GM20000 (cell line): ENCODE results near the gene PORCN.
"Not testable (repeated sequence)": the region's sequence is repeated elsewhere in the genome, so short reads cannot be mapped to it uniquely, and the experiment has no call there.

Experiments
- DNase-seq: peaks from one replicate; pipeline ENCODE4 v3.0.0; 2012; ENCODE audit warnings: low spot score
- TF ChIP-seq, protein P1 (sequence below): IDR thresholded peaks from 2 replicates; pipeline ENCODE4 v1.5.1; 2012; ENCODE audit warnings: mild to moderate bottlenecking, control low read depth; ENCODE audit errors: extremely low read depth, missing control alignments

PORCN gene

DNA sequence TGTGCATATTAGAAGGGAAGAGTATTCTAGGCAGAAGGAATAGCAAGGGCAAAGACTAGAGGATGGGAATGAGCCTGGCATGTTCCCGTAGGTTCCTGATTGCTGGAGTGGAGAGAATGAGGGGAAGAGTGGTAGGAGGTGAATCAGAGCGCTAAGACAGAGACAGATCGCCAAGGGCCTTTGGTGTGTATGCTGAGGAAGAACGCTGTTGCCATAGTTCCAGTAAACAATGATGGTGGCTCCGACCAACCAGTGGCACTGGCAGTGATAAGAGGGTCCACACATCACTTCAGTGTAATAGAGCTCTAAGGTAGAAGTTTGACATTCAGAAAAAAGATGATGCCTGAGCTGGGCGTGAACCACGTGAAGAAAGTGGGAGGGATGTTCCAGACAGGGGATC lies 31.7 kb downstream of the PORCN start:
- TF ChIP-seq, protein P1, sequence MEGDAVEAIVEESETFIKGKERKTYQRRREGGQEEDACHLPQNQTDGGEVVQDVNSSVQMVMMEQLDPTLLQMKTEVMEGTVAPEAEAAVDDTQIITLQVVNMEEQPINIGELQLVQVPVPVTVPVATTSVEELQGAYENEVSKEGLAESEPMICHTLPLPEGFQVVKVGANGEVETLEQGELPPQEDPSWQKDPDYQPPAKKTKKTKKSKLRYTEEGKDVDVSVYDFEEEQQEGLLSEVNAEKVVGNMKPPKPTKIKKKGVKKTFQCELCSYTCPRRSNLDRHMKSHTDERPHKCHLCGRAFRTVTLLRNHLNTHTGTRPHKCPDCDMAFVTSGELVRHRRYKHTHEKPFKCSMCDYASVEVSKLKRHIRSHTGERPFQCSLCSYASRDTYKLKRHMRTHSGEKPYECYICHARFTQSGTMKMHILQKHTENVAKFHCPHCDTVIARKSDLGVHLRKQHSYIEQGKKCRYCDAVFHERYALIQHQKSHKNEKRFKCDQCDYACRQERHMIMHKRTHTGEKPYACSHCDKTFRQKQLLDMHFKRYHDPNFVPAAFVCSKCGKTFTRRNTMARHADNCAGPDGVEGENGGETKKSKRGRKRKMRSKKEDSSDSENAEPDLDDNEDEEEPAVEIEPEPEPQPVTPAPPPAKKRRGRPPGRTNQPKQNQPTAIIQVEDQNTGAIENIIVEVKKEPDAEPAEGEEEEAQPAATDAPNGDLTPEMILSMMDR: no peak
- no peak for DNase-seq

DNA sequence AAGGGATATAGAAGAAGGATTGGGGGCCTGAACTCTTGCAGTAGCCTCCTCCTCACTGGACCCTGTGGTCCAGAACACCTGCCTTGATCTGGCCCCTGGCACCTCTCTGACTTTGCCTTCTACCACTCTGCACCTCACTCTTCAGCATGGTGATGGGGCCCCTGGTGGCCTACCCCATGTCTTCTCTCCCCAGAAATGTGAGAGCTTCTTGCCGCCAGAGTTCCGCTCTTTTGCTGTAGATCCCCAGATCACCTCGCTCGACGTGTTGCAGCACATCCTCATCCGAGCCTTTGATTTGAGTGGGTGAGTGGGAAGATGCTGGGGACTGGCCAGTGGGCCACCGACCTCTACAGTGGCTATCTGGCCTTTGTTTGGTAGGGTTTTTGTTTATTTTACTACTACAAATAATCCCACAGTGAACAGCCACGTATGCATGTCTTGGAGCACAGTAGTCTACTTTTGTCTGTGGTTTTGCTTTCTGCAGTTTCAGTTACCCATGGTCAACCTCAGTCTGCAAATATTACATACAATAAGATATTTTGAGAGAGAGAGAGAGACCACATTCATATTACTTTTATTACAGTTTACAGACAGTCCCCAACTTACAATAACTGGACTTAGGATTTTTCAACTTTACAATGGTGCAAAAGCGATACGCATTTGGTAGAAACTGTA lies 32.5 kb downstream of the PORCN start:
- TF ChIP-seq, protein P1: no peak
- no peak for DNase-seq

DNA sequence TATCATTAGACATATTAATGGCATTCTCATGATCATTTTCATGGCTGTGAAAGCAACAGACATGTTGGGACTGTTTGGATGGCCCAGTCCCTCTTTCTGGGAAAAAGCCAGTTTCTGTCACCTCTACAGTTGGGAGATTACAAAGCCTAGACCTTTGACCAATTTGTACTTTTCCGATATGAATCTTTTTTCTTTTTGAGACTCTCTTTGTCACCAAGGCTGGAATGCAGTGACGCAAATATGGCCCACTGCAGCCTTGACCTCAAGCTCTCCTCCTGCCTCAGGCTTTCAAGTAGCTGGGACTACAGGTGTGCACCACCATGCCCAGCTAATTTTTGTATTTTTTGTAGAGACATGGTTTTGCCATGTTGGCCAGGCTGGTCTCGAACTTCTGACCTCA lies 40.1 kb downstream of the PORCN start:
- TF ChIP-seq, protein P1: no peak
- DNase-seq: no peak

DNA sequence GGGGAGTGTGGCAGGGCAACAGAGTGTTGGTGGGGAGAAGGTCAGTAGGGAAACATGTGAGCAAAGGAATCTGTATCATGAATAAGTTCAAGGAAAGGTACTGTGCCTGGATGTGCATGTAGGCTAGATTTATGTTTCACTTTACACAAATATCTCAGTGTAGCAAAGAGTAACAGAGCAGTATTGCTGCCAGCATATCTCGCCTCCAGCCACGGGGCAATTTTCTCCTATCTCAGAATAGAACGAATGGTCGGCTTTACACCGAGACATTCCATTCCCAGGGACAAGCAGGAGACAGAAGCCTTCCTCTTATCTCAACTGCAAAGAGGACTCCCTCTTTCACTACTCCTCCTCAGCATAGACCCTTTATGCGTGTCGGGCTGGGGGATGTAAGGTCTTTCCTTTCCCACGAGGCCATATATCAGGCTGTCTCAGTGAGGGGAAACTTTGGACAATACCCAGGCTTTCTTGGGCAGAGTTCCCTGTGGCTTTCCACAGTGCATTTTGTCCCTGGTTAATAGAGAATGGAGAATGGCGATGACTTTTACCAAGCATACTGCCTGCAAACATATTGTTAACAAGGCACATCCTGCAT lies 47.0 kb downstream of the PORCN start:
- DNase-seq: not testable (repeated sequence)

DNA sequence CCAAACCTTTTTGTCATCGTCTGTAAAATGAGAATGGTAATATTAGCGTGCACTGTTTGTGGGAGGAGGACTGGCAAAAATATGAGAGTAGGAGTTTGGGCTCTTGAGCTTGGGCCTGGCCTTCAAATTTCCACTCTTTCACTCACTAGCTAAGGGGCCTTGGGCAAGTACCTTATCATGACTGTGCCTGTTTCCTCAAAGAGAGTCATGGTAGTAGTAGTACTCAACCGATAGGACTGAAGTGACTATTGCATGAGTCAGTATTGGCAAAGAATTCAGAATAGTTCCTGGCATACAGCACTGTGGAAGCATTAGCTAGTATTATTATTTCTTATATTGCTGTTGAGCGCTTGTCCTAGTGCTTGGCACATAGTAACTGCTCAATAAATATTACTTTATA lies 49.5 kb downstream of the PORCN start:
- DNase-seq: no peak
- TF ChIP-seq, protein P1: no peak

DNA sequence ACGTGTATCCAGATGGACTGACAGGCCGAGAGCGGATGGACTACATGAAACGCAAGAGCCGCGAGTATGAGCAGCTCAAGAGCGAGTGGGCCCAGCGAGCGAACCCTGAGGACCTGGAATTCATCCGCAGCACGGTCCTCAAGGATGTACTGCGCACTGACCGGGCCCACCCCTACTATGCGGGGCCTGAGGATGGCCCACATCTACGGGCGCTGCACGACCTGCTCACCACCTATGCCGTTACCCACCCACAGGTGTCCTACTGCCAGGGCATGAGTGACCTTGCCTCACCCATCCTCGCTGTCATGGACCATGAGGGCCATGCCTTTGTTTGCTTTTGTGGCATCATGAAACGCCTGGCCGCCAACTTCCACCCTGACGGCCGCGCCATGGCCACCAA lies 50.8 kb downstream of the PORCN start:
- TF ChIP-seq, protein P1: no peak
- DNase-seq: no peak

DNA sequence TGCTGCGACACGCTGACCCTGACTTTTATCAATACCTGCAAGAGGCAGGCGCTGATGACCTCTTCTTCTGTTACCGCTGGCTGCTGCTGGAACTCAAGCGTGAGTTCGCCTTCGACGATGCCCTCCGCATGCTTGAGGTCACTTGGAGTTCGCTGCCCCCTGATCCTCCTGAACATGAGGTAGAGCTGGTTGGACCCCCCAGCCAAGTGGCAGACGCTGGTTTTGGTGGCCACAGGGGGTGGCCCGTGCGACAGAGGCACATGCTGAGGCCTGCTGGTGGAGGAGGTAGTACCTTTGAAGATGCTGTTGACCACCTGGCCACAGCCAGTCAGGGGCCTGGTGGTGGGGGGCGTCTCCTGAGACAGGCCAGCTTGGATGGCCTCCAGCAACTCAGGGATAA lies 51.3 kb downstream of the PORCN start:
- DNase-seq: no peak
- TF ChIP-seq, protein P1: no peak

DNA sequence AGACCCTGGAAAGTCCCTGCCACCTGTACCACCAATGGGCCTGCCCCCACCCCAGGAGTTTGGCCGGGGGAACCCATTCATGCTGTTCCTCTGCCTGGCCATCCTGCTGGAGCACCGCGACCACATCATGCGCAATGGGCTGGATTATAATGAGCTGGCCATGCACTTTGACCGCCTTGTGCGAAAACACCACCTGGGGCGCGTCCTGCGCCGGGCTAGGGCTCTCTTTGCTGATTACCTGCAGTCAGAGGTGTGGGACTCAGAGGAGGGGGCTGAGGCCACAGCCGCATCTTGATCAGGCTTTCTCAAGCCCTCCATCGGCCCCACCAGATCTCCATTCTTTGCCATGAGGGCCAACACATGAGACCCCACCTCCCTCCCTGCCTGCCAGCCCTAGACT lies 51.9 kb downstream of the PORCN start:
- TF ChIP-seq, protein P1: no peak

More for the DNA sequence above, 51.9 kb downstream of the PORCN start:
- DNase-seq: no peak
